Testis (tissue), 2 donors: Measurements from ENCODE around the gene FSTL4.

Source experiments
- POLR2A ChIP-seq: fragments of 450-650 bp; IDR thresholded peaks from one replicate; pipeline ENCODE4 v1.6.1; 2017; ENCODE audit warnings: antibody characterized with exemption, mild to moderate bottlenecking, moderate library complexity
- TF ChIP-seq, protein P1 (sequence below), 3 experiments: fragments of 450-650 bp in 2 of 3; fragments of 200-600 bp in 1 of 3; sonication (generic) in 1 of 3; IDR thresholded peaks; one replicate each; pipeline ENCODE4 v1.5.1; 2016 to 2019; ENCODE audit warnings: antibody characterized with exemption in 3 of 3, mild to moderate bottlenecking in 2 of 3, moderate library complexity in 1 of 3

- TF ChIP-seq, protein P1, sequence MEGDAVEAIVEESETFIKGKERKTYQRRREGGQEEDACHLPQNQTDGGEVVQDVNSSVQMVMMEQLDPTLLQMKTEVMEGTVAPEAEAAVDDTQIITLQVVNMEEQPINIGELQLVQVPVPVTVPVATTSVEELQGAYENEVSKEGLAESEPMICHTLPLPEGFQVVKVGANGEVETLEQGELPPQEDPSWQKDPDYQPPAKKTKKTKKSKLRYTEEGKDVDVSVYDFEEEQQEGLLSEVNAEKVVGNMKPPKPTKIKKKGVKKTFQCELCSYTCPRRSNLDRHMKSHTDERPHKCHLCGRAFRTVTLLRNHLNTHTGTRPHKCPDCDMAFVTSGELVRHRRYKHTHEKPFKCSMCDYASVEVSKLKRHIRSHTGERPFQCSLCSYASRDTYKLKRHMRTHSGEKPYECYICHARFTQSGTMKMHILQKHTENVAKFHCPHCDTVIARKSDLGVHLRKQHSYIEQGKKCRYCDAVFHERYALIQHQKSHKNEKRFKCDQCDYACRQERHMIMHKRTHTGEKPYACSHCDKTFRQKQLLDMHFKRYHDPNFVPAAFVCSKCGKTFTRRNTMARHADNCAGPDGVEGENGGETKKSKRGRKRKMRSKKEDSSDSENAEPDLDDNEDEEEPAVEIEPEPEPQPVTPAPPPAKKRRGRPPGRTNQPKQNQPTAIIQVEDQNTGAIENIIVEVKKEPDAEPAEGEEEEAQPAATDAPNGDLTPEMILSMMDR (IDR thresholded peaks at IDR 0.05) = no peak
- no peak for TF ChIP-seq POLR2A
These were observed 373.7 kb downstream of the FSTL4 start for GRCh38 chr5:133238426-133239205.
